Esophagus squamous epithelium (tissue), 5 donors: Measurements from ENCODE around the gene ATF7IP. TPM values are rescaled to one million over a fixed set of nuclear protein-coding genes. Genes with fewer than 3 reads are reported as not detected.

Experiments used
- DNase-seq: peaks from one replicate; lab custom pipeline; 2025; lab: John Stamatoyannopoulos, UW
- H3K27ac ChIP-seq, 4 donors: fragments of 200-600 bp; sonication (generic); one replicate each; pipeline ENCODE4 v1.5.1; 2016 to 2019; ENCODE audit warnings: mild to moderate bottlenecking in 1 of 4
- H3K27me3 ChIP-seq, 4 donors: fragments of 200-600 bp; sonication (generic); 1 replicate in 3 of 4; 2 replicates in 1 of 4; pipeline versions ENCODE4 v1.5.1 to v1.6.0; 2017 to 2021; ENCODE audit warnings: antibody characterized with exemption in 1 of 4
- H3K36me3 ChIP-seq, 3 donors: fragments of 200-600 bp; sonication (generic); one replicate each; pipeline ENCODE4 v1.5.1; 2016 to 2019
- H3K4me1 ChIP-seq, 3 donors: fragments of 200-600 bp; sonication (generic); one replicate each; pipeline ENCODE4 v1.5.1; 2017 to 2019
- H3K4me3 ChIP-seq, 4 donors: fragments of 200-600 bp; sonication (generic); 1 replicate in 3 of 4; 2 replicates in 1 of 4; pipeline ENCODE4 v1.5.1; 2016 to 2019; ENCODE audit warnings: mild to moderate bottlenecking in 2 of 4, moderate library complexity in 1 of 4
- H3K9me3 ChIP-seq, 3 donors: fragments of 200-600 bp; sonication (generic); one replicate each; pipeline ENCODE4 v1.5.1; 2016 to 2019
- CTCF ChIP-seq, 6 experiments: fragments of 450-650 bp in 4 of 6; fragments of 200-600 bp in 2 of 6; sonication (generic) in 2 of 6; IDR thresholded peaks; one replicate each; pipeline ENCODE4 v1.5.1; 2016 to 2019; ENCODE audit warnings: antibody characterized with exemption in 6 of 6, mild to moderate bottlenecking in 4 of 6, moderate library complexity in 4 of 6
- POLR2A ChIP-seq, 4 donors: fragments of 450-650 bp; IDR thresholded peaks; one replicate each; pipeline ENCODE4 v1.6.1; 2017; ENCODE audit warnings: antibody characterized with exemption in 4 of 4, mild to moderate bottlenecking in 4 of 4, moderate library complexity in 3 of 4
- WGBS, 2 donors: methylation state at CpG; one replicate each; pipeline ENCODE4 v1.1.5; 2018; 5-methylcytosine and 5-hydroxymethylcytosine counted together
- intact Hi-C: fragments of 100-400 bp; cut with DNase I; formaldehyde crosslinking; loops from one replicate; pipeline ENCODE4 v1.15.0; 2022
- total RNA-seq, 4 donors: library from RNA; depleted of rRNA; stranded (reverse); fragments of >200 nt; gene quantifications; one replicate each; pipeline ENCODE4 v1.1.0, GENCODE V29; 2016
- donor health status: DM: yes; HTN: yes; CAD: no.

ATF7IP gene
- total RNA-seq, 4 donors from 2014 or later: 29.2 to 38.7 (median 34.8) TPM

- Histone ChIP-seq H3K4me1 (peaks cover 0 to 24% (median 9%) of the 10 kb centered on the region in 3 donors), H3K4me3 (peak overlapping the region; percentile 52 to 86 (median 72)), H3K36me3 (peaks cover 0 to 7% (median 0%) of the 10 kb centered on the region in 3 donors), H3K27ac (peak overlapping the region; percentile 89 to 98 (median 97)), H3K9me3 (no peaks in the 10 kb centered on the region), H3K27me3 (no peaks in the 10 kb centered on the region)
- no peak for DNase-seq
- intact Hi-C loops: loop anchor here (5.0 kb wide), 1 partner anchor 109 kb away; no protein-coding TSS in a partner anchor
- TF ChIP-seq POLR2A (IDR thresholded peaks at IDR 0.05) (no peak), CTCF (IDR thresholded peaks at IDR 0.05) (peak in 4 of 6 experiments; percentile 15 to 52 (median 38))
- WGBS, 2 donors: 3% methylated on average over 5 of the region's 5 CpGs
Observed at GRCh38 chr12:14366209-14367039, 942 bp downstream of the ATF7IP start.

GRCh38 chr12:14367040-14367661, 1.7 kb downstream of the ATF7IP start:
- no peak for DNase-seq
- peaks cover 0 to 7% (median 0%) of the 10 kb centered on the region in 3 donors for H3K36me3 ChIP-seq
- 8 to 11% methylated on average over 7 of the region's 7 CpGs for WGBS, 2 donors
- TF ChIP-seq POLR2A (IDR thresholded peaks at IDR 0.05) (peak in 1 of 4 donors; percentile 6), CTCF (IDR thresholded peaks at IDR 0.05) (no peak)
- H3K27ac ChIP-seq: peak overlapping the region; percentile 89 to 98 (median 97)
- no peaks in the 10 kb centered on the region for H3K27me3 ChIP-seq
- peaks cover 0 to 30% (median 9%) of the 10 kb centered on the region in 3 donors for H3K4me1 ChIP-seq
- H3K4me3 ChIP-seq: peak overlapping the region; percentile 52 to 86 (median 72)
- intact Hi-C loops: loop anchor here (5.0 kb wide), 1 partner anchor 110 kb away; no protein-coding TSS in a partner anchor
- no peaks in the 10 kb centered on the region for H3K9me3 ChIP-seq

- peaks cover 4 to 48% (median 17%) of the 10 kb centered on the region in 3 donors for H3K4me1 ChIP-seq
- H3K27ac ChIP-seq: peak overlapping the region in 1 of 4 donors; percentile 98
- intact Hi-C loops: loop anchor here (5.0 kb wide), 1 partner anchor 112 kb away; no protein-coding TSS in a partner anchor
- no peak for DNase-seq
- no peaks in the 10 kb centered on the region for H3K27me3 ChIP-seq
- TF ChIP-seq POLR2A (IDR thresholded peaks at IDR 0.05) (no peak), CTCF (IDR thresholded peaks at IDR 0.05) (no peak)
- WGBS, 2 donors: 78 to 80% methylated on average over 7 of the region's 7 CpGs
- no peaks in the 10 kb centered on the region for H3K9me3 ChIP-seq
- H3K36me3 ChIP-seq: peaks cover 0 to 7% (median 0%) of the 10 kb centered on the region in 3 donors
- H3K4me3 ChIP-seq: no peak overlapping the region
Observed at GRCh38 chr12:14369311-14369710, 3.8 kb downstream of the ATF7IP start.

GRCh38 chr12:14373217-14373616, 7.7 kb downstream of the ATF7IP start:
- TF ChIP-seq POLR2A (IDR thresholded peaks at IDR 0.05) (no peak), CTCF (IDR thresholded peaks at IDR 0.05) (no peak)
- intact Hi-C loops: no loop called here
- no peak for DNase-seq
- H3K36me3 ChIP-seq: peaks cover 0 to 24% (median 0%) of the 10 kb centered on the region in 3 donors
- H3K4me3 ChIP-seq: no peak overlapping the region
- peaks cover 4 to 44% (median 16%) of the 10 kb centered on the region in 3 donors for H3K4me1 ChIP-seq
- H3K9me3 ChIP-seq: peaks cover 0 to 3% (median 0%) of the 10 kb centered on the region in 3 donors
- peak overlapping the region in 1 of 4 donors; percentile 44 for H3K27ac ChIP-seq
- no peaks in the 10 kb centered on the region for H3K27me3 ChIP-seq
